H1 (cell line): Measurements from ENCODE around the gene PSMC4. TPM values are rescaled to one million over a fixed set of nuclear protein-coding genes. Genes with fewer than 3 reads are reported as not detected.

Experiments used
- CTCF ChIA-PET: fragments of 300-600 bp; sonication (Branson Sonifier 250); formaldehyde crosslinking; loops from one replicate; lab custom pipeline; 2021; ENCODE audit not compliant: partially characterized antibody; lab: Charles Lee
- POLR2A ChIA-PET: fragments of 300-600 bp; sonication (Branson Sonifier 250); formaldehyde crosslinking; loops from one replicate; lab custom pipeline; 2021; ENCODE audit warnings: inconsistent platforms; ENCODE audit not compliant: partially characterized antibody; lab: Charles Lee
- DNase-seq, 2 experiments: peaks; one replicate each; pipeline versions ENCODE4 v3.0.0 to v3.0.0-alpha.2; 2010 to 2022; ENCODE audit warnings: low spot score in 2 of 2, low read depth in 1 of 2, mixed read lengths in 1 of 2
- FAIRE-seq: peaks from 2 replicates; lab custom pipeline; 2011; peaks lifted over from hg19 to GRCh38; lab: Jason Lieb, UNC
- H2AFZ ChIP-seq: 2 replicates; pipeline ENCODE4 v1.8.1; 2012; ENCODE audit warnings: low read length, inconsistent platforms
- H2AK5ac ChIP-seq: 2 replicates; pipeline ENCODE4 v1.6.1; 2013; ENCODE audit warnings: low read depth, low read length
- H2BK120ac ChIP-seq: replicated peaks from 2 replicates; pipeline ENCODE3; 2013; ENCODE audit warnings: low read depth, low read length, inconsistent platforms
- H2BK12ac ChIP-seq: 2 replicates; pipeline ENCODE4 v1.6.1; 2013; ENCODE audit warnings: low read depth, low read length
- H2BK15ac ChIP-seq: 2 replicates; pipeline ENCODE4 v1.6.1; 2013; ENCODE audit warnings: low read length
- H2BK20ac ChIP-seq: 2 replicates; pipeline ENCODE4 v1.6.1; 2013; ENCODE audit warnings: low read length
- H2BK5ac ChIP-seq: 2 replicates; pipeline ENCODE4 v1.6.1; 2013; ENCODE audit warnings: low read depth, low read length
- H3K14ac ChIP-seq: 2 replicates; pipeline ENCODE4 v1.6.1; 2013; ENCODE audit warnings: inconsistent platforms; ENCODE audit not compliant: insufficient read length
- H3K18ac ChIP-seq: 2 replicates; pipeline ENCODE4 v1.6.1; 2013; ENCODE audit warnings: low read length; ENCODE audit errors: extremely low read depth
- H3K23ac ChIP-seq: 2 replicates; pipeline ENCODE4 v1.6.1; 2013; ENCODE audit warnings: inconsistent platforms; ENCODE audit not compliant: insufficient read length
- H3K23me2 ChIP-seq: 2 replicates; pipeline ENCODE4 v1.6.1; 2013; ENCODE audit warnings: low read depth, low read length
- H3K27ac ChIP-seq: 2 replicates; pipeline ENCODE4 v1.6.1; 2011; ENCODE audit warnings: low read depth, low read length, inconsistent platforms
- H3K27me3 ChIP-seq, 4 experiments: replicated peaks in 1 of 4; 1 replicate in 1 of 4; 2 replicates in 3 of 4; pipeline versions ENCODE4 v1.6.1 to v1.8.1; 2011 to 2013; ENCODE audit warnings: low read length in 3 of 4, mild to moderate bottlenecking in 3 of 4, inconsistent platforms in 2 of 4, mixed read lengths in 2 of 4, moderate library complexity in 1 of 4; ENCODE audit not compliant: control insufficient read depth in 3 of 4, insufficient read depth in 3 of 4; ENCODE audit errors: extremely low read depth in 1 of 4
- H3K36me3 ChIP-seq, 4 experiments: 2 replicates each; pipeline versions ENCODE4 v1.6.1 to v1.8.1; 2011 to 2013; ENCODE audit warnings: mild to moderate bottlenecking in 4 of 4, low read length in 3 of 4, moderate library complexity in 2 of 4, control low read depth in 1 of 4, inconsistent platforms in 1 of 4; ENCODE audit not compliant: insufficient read depth in 4 of 4, control insufficient read depth in 2 of 4
- H3K4ac ChIP-seq: replicated peaks from 2 replicates; pipeline ENCODE3; 2013; ENCODE audit warnings: low read length, low read depth, mixed read lengths, inconsistent platforms; ENCODE audit not compliant: insufficient read length
- H3K4me1 ChIP-seq, 4 experiments: replicated peaks in 1 of 4; 1 replicate in 1 of 4; 2 replicates in 3 of 4; pipeline versions ENCODE4 v1.6.1 to v1.8.1; 2011 to 2013; ENCODE audit warnings: low read length in 3 of 4, inconsistent platforms in 2 of 4, mixed read lengths in 1 of 4; ENCODE audit not compliant: insufficient read depth in 4 of 4, control insufficient read depth in 3 of 4
- H3K4me2 ChIP-seq, 2 experiments: 2 replicates each; pipeline versions ENCODE4 v1.6.1 to v1.8.1; 2011 to 2013; ENCODE audit warnings: low read depth in 2 of 2, low read length in 2 of 2, control low read depth in 1 of 2, inconsistent platforms in 1 of 2, mild to moderate bottlenecking in 1 of 2; ENCODE audit not compliant: insufficient read depth in 1 of 2
- H3K4me3 ChIP-seq, 4 experiments: fragments of 200-600, 300-600 bp in 1 of 4; sonication (generic), shearing (Covaris generic), sonication (Bioruptor Twin) in 1 of 4; 2 replicates each; pipeline versions ENCODE4 v1.5.1 to v1.8.1; 2011 to 2016; ENCODE audit warnings: low read length in 4 of 4, low read depth in 3 of 4, control low read depth in 2 of 4, inconsistent platforms in 2 of 4, mild to moderate bottlenecking in 2 of 4, mixed read lengths in 1 of 4, moderate library complexity in 1 of 4; ENCODE audit not compliant: insufficient read depth in 2 of 4; ENCODE audit errors: extremely low read depth in 1 of 4
- H3K56ac ChIP-seq: replicated peaks from 2 replicates; pipeline ENCODE3; 2013; ENCODE audit warnings: low read depth, mild to moderate bottlenecking, mixed read lengths, low read length, inconsistent platforms; ENCODE audit not compliant: insufficient read length
- H3K79me1 ChIP-seq: 2 replicates; pipeline ENCODE4 v1.6.1; 2013; ENCODE audit warnings: low read depth, low read length, control low read depth
- H3K79me2 ChIP-seq, 2 experiments: 2 replicates each; pipeline versions ENCODE4 v1.6.1 to v1.8.1; 2012 to 2013; ENCODE audit warnings: low read length in 2 of 2, mild to moderate bottlenecking in 2 of 2, inconsistent platforms in 1 of 2; ENCODE audit not compliant: insufficient read depth in 2 of 2, control insufficient read depth in 1 of 2
- H3K9ac ChIP-seq, 4 experiments: replicated peaks in 1 of 4; 1 replicate in 1 of 4; 2 replicates in 3 of 4; pipeline versions ENCODE4 v1.6.1 to v1.8.1; 2011 to 2013; ENCODE audit warnings: low read depth in 3 of 4, low read length in 3 of 4, control low read depth in 2 of 4, mild to moderate bottlenecking in 2 of 4, moderate library complexity in 2 of 4, inconsistent platforms in 1 of 4; ENCODE audit errors: extremely low read depth in 1 of 4
- H3K9me3 ChIP-seq, 2 experiments: 2 replicates each; pipeline versions ENCODE4 v1.6.1 to v1.8.1; 2012 to 2013; ENCODE audit warnings: mild to moderate bottlenecking in 2 of 2, moderate library complexity in 2 of 2, control low read depth in 1 of 2, inconsistent platforms in 1 of 2, low read depth in 1 of 2, low read length in 1 of 2, mixed read lengths in 1 of 2; ENCODE audit not compliant: insufficient read depth in 2 of 2
- H4K20me1 ChIP-seq, 2 experiments: replicated peaks in 1 of 2; 2 replicates each; pipeline versions ENCODE3 to v1.8.1; 2011 to 2013; ENCODE audit warnings: inconsistent platforms in 2 of 2, low read length in 2 of 2, mild to moderate bottlenecking in 1 of 2; ENCODE audit not compliant: insufficient read depth in 2 of 2, control insufficient read depth in 1 of 2
- H4K5ac ChIP-seq: 2 replicates; pipeline ENCODE4 v1.6.1; 2013; ENCODE audit warnings: low read length, low read depth, mixed read lengths, inconsistent platforms; ENCODE audit not compliant: insufficient read length
- H4K8ac ChIP-seq: 2 replicates; pipeline ENCODE4 v1.8.0; 2013; ENCODE audit warnings: mild to moderate bottlenecking, moderate library complexity, low read length, inconsistent platforms; ENCODE audit not compliant: insufficient read depth; ENCODE audit errors: extremely low read depth
- H4K91ac ChIP-seq: replicated peaks from 2 replicates; pipeline ENCODE3; 2013; ENCODE audit warnings: low read length, mixed read lengths, inconsistent platforms; ENCODE audit not compliant: insufficient read length
- HDAC2 ChIP-seq, 2 experiments: fragments of 300-600 bp in 1 of 2; sonication (generic) in 1 of 2; IDR thresholded peaks; 2 replicates each; pipeline ENCODE4 v1.6.1; 2011 to 2012; ENCODE audit warnings: low read depth in 2 of 2, low read length in 2 of 2, mild to moderate bottlenecking in 2 of 2, moderate library complexity in 2 of 2, borderline replicate concordance in 1 of 2, inconsistent platforms in 1 of 2
- JUND ChIP-seq: IDR thresholded peaks from 2 replicates; pipeline ENCODE4 v1.6.1; 2011; ENCODE audit warnings: mild to moderate bottlenecking, improper control_type of control experiment, low read length
- KDM1A ChIP-seq: fragments of 200-600, 300-600 bp; sonication (generic); IDR thresholded peaks from 2 replicates; pipeline ENCODE4 v1.7.1; 2016; ENCODE audit warnings: mild to moderate bottlenecking, low read length, borderline replicate concordance
- RNF2 ChIP-seq: fragments of 200-900, 300-1000 bp; sonication (generic); IDR thresholded peaks from 2 replicates; pipeline ENCODE4 v1.7.1; 2016; ENCODE audit warnings: borderline replicate concordance, low read depth, mild to moderate bottlenecking, antibody characterized with exemption, low read length; ENCODE audit not compliant: poor library complexity, severe bottlenecking; ENCODE audit errors: missing control alignments
- SIN3A ChIP-seq, 2 experiments: IDR thresholded peaks in 1 of 2; conservative IDR thresholded peaks in 1 of 2; 2 replicates each; pipeline ENCODE4 v1.6.1; 2011 to 2012; ENCODE audit warnings: low read length in 2 of 2, improper control_type of control experiment in 1 of 2, low read depth in 1 of 2, mild to moderate bottlenecking in 1 of 2
- SIX5 ChIP-seq: IDR thresholded peaks from 2 replicates; pipeline ENCODE4 v1.6.1; 2011; ENCODE audit warnings: mild to moderate bottlenecking, low read depth, low read length
- SP2 ChIP-seq: IDR thresholded peaks from 2 replicates; pipeline ENCODE4 v1.6.1; 2012; ENCODE audit warnings: mild to moderate bottlenecking, low read length, inconsistent platforms
- TAF1 ChIP-seq: IDR thresholded peaks from 2 replicates; pipeline ENCODE4 v1.6.1; 2011; ENCODE audit warnings: mild to moderate bottlenecking, low read depth, low read length
- TCF12 ChIP-seq: IDR thresholded peaks from 2 replicates; pipeline ENCODE4 v1.6.1; 2011; ENCODE audit warnings: low read depth, mild to moderate bottlenecking, low read length
- polyA plus RNA-seq, 7 experiments: library from polyadenylated mRNA; depleted of rRNA in 3 of 7; stranded (reverse) in 5 of 7; unstranded in 2 of 7; fragments of >200 nt in 5 of 7; fragments of 200-250 nt in 2 of 7; gene quantifications; 1 replicate in 5 of 7; 2 replicates in 1 of 7; 4 replicates in 1 of 7; pipeline versions ENCODE4 v1.2.1 to v1.2.3, GENCODE V29; 2011 to 2013; ENCODE audit warnings: missing spikeins in 2 of 7, mixed read lengths in 2 of 7
- total RNA-seq: library from RNA; stranded (reverse); fragmentation: NEBNext Ultra II Directional; extraction: Animal tissue kit (Norgen Biotek cat#: 25700); gene quantifications from 2 replicates; pipeline ENCODE4 v1.2.1, GENCODE V29; 2021
- TF ChIP-seq, protein P1 (sequence below): IDR thresholded peaks from 2 replicates; pipeline ENCODE4 v1.6.1; 2012; ENCODE audit warnings: inconsistent platforms
- TF ChIP-seq, protein P2 (sequence below): IDR thresholded peaks from 2 replicates; pipeline ENCODE4 v1.6.1; 2011; ENCODE audit warnings: low read length, improper control_type of control experiment

PSMC4 gene
- total and polyA plus RNA-seq, 2 of the 8 experiments (the other 6 are each of a cell fraction or from before 2014, with no cell fraction given), result 116 to 126 TPM

DNA sequence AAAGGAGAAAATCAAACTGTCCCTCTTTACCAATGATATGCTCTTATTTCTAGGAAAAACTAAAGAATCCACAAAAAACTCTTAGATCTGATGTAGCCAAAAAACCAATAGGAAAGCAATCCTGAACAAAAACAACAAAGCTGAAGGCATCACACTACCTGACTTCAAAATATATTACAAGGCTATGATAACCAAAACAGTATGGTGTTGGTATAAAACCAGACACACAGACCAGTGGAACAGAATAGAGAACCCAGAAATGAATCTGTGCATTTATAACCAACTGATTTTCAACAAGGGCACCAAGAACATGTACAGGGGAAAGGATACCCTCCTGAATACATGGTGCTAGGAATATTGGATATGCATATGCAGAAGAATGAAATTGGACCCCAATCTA, 16.2 kb downstream of the PSMC4 start:
- Histone ChIP-seq H2AK5ac (no peak overlapping the region), H3K4me3 (no peak overlapping the region), H4K20me1 (no peaks in the 10 kb centered on the region), H2BK20ac (no peak overlapping the region), H3K4me1 (no peaks in the 10 kb centered on the region), H2BK15ac (no peak overlapping the region), H3K4ac (no peak overlapping the region), H2BK120ac (no peak overlapping the region), H2AFZ (no peak overlapping the region), H2BK5ac (no peak overlapping the region), H2BK12ac (no peak overlapping the region), H3K36me3 (peaks cover 0 to 16% (median 7%) of the 10 kb centered on the region in 4 experiments; a peak in 4 of 8 replicates), H3K18ac (no peak overlapping the region), H3K9me3 (peaks cover 6 to 10% of the 10 kb centered on the region in 2 experiments; a peak in 3 of 4 replicates), H3K27ac (no peak overlapping the region), H3K23ac (no peak overlapping the region), H3K14ac (no peak overlapping the region), H4K5ac (no peak overlapping the region), H4K8ac (no peak overlapping the region), H3K79me2 (peaks cover 0 to 26% of the 10 kb centered on the region in 2 experiments; a peak in 2 of 4 replicates), H4K91ac (no peak overlapping the region), H3K79me1 (no peaks in the 10 kb centered on the region; the same call in 1 of the 2 replicates), H3K56ac (no peak overlapping the region), H3K4me2 (no peak overlapping the region), H3K23me2 (no peaks in the 10 kb centered on the region), H3K9ac (no peak overlapping the region), H3K27me3 (no peaks in the 10 kb centered on the region)
- no peak for DNase-seq
- no peak for FAIRE-seq
- ChIA-PET POLR2A (no interaction called here), CTCF (no interaction called here)
- TF ChIP-seq JUND, result no peak
- no peak for TF ChIP-seq SP2
- TF ChIP-seq SIN3A (conservative IDR thresholded peaks at IDR 0.05 in 1 of 2, IDR thresholded peaks at IDR 0.05 in 1 of 2; ENCODE audit: low read depth in 1 of 2, low read length in 2 of 2), result no peak
- TF ChIP-seq, protein P1, sequence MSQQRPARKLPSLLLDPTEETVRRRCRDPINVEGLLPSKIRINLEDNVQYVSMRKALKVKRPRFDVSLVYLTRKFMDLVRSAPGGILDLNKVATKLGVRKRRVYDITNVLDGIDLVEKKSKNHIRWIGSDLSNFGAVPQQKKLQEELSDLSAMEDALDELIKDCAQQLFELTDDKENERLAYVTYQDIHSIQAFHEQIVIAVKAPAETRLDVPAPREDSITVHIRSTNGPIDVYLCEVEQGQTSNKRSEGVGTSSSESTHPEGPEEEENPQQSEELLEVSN, result no peak
- no peak for TF ChIP-seq TAF1
- no peak for TF ChIP-seq KDM1A
- no peak for TF ChIP-seq RNF2
- TF ChIP-seq, protein P2, sequence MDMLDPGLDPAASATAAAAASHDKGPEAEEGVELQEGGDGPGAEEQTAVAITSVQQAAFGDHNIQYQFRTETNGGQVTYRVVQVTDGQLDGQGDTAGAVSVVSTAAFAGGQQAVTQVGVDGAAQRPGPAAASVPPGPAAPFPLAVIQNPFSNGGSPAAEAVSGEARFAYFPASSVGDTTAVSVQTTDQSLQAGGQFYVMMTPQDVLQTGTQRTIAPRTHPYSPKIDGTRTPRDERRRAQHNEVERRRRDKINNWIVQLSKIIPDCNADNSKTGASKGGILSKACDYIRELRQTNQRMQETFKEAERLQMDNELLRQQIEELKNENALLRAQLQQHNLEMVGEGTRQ, result no peak
- no peak for TF ChIP-seq SIX5
- TF ChIP-seq HDAC2 (IDR thresholded peaks at IDR 0.05; ENCODE audit: borderline replicate concordance in 1 of 2, low read depth in 2 of 2, low read length in 2 of 2), result no peak
- TF ChIP-seq TCF12, result no peak
